ENCODE data around the gene COMMD2.

COMMD2 gene

GRCh38 chr3:149717391-149718056, 34.8 kb downstream of the COMMD2 start:
- peak; percentile 49 for DNase-seq (ENCODE audit: low spot score)
- in situ Hi-C loops (cut with MboI; ENCODE audit: low pct_unique_long_range_greater_than_20kb, low sequenced_read_pairs, unreplicated experiment) = no loop called here
- TF ChIP-seq CTCF (IDR thresholded peaks at IDR 0.05; ENCODE audit: extremely low read depth, insufficient read depth, missing control alignments) = peak; percentile 60

GRCh38 chr3:149716984-149717383, 35.3 kb downstream of the COMMD2 start:
- in situ Hi-C loops (cut with MboI; ENCODE audit: low pct_unique_long_range_greater_than_20kb, low sequenced_read_pairs, unreplicated experiment) = no loop called here
- DNase-seq (ENCODE audit: low spot score) = no peak
- no peak for TF ChIP-seq CTCF (IDR thresholded peaks at IDR 0.05; ENCODE audit: extremely low read depth, insufficient read depth, missing control alignments)

GRCh38 chr3:149715247-149715646, 37.0 kb downstream of the COMMD2 start:
- no peak for DNase-seq (ENCODE audit: low spot score)
- no peak for TF ChIP-seq CTCF (IDR thresholded peaks at IDR 0.05; ENCODE audit: extremely low read depth, insufficient read depth, missing control alignments)
- in situ Hi-C loops (cut with MboI; ENCODE audit: low pct_unique_long_range_greater_than_20kb, low sequenced_read_pairs, unreplicated experiment) = no loop called here

GRCh38 chr3:149713730-149714654, 38.3 kb downstream of the COMMD2 start:
- in situ Hi-C loops (cut with MboI; ENCODE audit: low pct_unique_long_range_greater_than_20kb, low sequenced_read_pairs, unreplicated experiment) = no loop called here
- no peak for DNase-seq (ENCODE audit: low spot score)
- no peak for TF ChIP-seq CTCF (IDR thresholded peaks at IDR 0.05; ENCODE audit: extremely low read depth, insufficient read depth, missing control alignments)

GRCh38 chr3:149706905-149707304, 45.4 kb downstream of the COMMD2 start:
- no peak for DNase-seq (ENCODE audit: low spot score)
- in situ Hi-C loops (cut with MboI; ENCODE audit: low pct_unique_long_range_greater_than_20kb, low sequenced_read_pairs, unreplicated experiment) = no loop called here
- TF ChIP-seq CTCF (IDR thresholded peaks at IDR 0.05; ENCODE audit: extremely low read depth, insufficient read depth, missing control alignments) = no peak

GRCh38 chr3:149705416-149705815, 46.9 kb downstream of the COMMD2 start:
- in situ Hi-C loops (cut with MboI; ENCODE audit: low pct_unique_long_range_greater_than_20kb, low sequenced_read_pairs, unreplicated experiment) = no loop called here
- no peak for TF ChIP-seq CTCF (IDR thresholded peaks at IDR 0.05; ENCODE audit: extremely low read depth, insufficient read depth, missing control alignments)
- DNase-seq (ENCODE audit: low spot score) = no peak
